ENCODE measurements around the gene LIN52.

LIN52 gene

GRCh38 chr14:74238974-74239847, 154.5 kb downstream of the LIN52 start, which contains the start of gene VSX2:
Gene VSX2, plus strand, starts transcription at chr14:74239449. Its CDS starts 113 bp downstream, at chr14:74239562.
- DNase-seq: no peak

GRCh38 chr14:74239848-74240793, 155.4 kb downstream of the LIN52 start:
- peak; percentile 10 for DNase-seq

GRCh38 chr14:74240794-74241651, 156.3 kb downstream of the LIN52 start:
- no peak for DNase-seq

GRCh38 chr14:74241652-74242017, 156.9 kb downstream of the LIN52 start:
- DNase-seq: no peak

DNA sequence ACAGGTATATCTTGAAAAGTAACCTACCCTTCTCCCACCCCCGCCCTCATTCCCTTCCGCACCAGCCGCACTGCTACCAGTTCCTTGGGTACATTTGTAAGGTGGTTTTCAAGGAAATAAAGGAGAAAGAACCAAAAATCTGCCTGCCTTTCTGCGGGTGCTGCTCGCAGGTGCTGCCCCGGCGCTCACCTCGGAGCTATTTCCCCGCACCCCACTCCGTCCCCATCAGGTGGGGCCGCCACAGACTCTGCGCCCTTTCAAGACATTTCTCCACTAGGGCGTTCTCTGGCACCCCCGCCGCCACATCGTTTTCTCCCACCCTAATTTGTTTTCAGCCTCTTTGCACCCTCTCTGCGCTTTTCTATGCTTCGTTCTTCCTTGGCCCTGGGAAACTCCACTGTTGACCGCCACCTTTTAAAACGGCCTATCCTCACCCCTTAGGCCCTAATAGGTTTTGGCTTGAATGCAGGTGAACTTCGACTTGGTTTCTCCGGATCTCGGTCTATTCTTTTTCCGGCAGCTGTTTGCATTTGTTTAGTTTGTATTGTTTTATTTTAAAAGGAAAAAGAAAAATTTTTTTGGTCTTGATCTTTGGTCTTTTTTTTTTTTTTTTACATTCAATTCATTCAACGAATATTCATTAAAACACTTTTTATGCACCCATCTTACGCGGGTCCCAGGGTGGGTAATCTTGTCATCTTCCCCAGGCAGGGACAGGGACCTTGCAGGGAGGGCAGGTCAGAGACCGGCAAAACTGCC, 157.4 kb downstream of the LIN52 start:
- no peak for DNase-seq

DNA sequence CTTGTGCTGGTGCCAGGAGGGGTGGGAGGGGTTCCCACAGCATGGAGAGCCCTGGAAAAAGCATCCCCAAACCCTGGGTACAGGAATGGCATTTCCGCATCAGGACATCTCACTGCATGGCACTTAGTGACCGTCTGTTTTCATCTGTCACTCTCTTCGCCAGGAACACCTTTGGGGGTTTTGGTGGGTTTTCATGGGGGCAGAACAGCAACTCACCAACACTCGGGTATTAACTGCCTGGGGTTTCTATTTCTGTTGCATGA, 158.0 kb downstream of the LIN52 start:
- no peak for DNase-seq

GRCh38 chr14:74243051-74243450, 158.3 kb downstream of the LIN52 start:
- DNase-seq: no peak

GRCh38 chr14:74244115-74244514, 159.4 kb downstream of the LIN52 start:
- DNase-seq: no peak

GRCh38 chr14:74245292-74245691, 160.5 kb downstream of the LIN52 start:
- DNase-seq: no peak

GRCh38 chr14:74246542-74246941, 161.8 kb downstream of the LIN52 start:
- DNase-seq: no peak

GRCh38 chr14:74248017-74248416, 163.3 kb downstream of the LIN52 start:
- DNase-seq: no peak

DNA sequence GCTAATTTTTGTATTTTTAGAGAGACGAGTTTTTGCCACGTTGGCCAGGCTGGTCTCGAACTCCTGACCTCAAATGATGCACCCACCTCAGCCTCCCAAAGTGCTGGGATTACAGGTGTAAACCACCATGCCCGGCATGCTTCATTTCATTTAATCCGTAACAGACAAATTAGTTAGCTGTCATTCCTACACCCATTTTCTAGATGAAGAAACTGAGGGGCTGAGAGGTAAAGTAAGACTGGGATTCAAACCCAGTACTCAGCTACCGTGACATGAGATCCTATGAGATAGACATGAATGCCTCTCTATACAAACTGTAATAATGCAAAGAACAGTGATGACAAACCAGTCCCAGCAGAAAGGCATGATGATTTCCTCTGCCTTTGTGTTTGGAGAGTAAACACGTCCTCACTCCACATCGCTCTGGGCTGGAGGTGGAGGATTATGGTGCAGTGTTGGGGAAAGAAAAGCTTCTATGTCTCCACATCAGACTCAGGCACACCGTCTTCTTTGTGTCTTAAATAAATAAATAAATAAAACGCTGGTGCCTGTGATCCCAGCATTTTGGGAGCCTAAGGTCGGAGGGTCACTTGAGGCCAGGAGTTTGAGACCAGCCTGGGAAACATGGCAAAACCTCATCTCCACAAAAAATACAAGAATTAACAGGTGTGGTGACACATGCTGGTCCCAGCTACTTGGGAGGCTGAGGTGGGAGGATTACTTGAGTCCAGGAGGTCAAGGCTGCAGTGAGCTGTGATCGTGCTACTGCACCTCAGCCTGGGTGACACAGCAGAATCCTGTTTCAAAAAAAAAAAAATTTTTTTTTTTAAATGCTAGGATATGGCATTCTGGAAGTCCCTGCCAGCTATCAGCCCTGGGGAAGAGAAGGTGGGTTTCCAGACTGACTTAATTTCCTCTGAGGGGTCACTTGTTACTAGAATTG, 164.9 kb downstream of the LIN52 start:
- no peak for DNase-seq

Data from suppressor macrophage treated with lipopolysaccharide for 4 hours (primary cell).